HG02588 (cell line): ENCODE results near the gene DCTN5.
A peak's percentile ranks its signal among the peaks of the same experiment; 100 is the strongest.
"Not testable (repeated sequence)": the region's sequence is repeated elsewhere in the genome, so short reads cannot be mapped to it uniquely, and the experiment has no call there.

Source experiments
- ATAC-seq: cut with Tn5 transposase; IDR thresholded peaks from one replicate; pipeline ENCODE4 v1.9.1; 2021; ENCODE audit warnings: mild to moderate bottlenecking, moderate library complexity; ENCODE audit not compliant: unreplicated experiment

Gene DCTN5

DNA sequence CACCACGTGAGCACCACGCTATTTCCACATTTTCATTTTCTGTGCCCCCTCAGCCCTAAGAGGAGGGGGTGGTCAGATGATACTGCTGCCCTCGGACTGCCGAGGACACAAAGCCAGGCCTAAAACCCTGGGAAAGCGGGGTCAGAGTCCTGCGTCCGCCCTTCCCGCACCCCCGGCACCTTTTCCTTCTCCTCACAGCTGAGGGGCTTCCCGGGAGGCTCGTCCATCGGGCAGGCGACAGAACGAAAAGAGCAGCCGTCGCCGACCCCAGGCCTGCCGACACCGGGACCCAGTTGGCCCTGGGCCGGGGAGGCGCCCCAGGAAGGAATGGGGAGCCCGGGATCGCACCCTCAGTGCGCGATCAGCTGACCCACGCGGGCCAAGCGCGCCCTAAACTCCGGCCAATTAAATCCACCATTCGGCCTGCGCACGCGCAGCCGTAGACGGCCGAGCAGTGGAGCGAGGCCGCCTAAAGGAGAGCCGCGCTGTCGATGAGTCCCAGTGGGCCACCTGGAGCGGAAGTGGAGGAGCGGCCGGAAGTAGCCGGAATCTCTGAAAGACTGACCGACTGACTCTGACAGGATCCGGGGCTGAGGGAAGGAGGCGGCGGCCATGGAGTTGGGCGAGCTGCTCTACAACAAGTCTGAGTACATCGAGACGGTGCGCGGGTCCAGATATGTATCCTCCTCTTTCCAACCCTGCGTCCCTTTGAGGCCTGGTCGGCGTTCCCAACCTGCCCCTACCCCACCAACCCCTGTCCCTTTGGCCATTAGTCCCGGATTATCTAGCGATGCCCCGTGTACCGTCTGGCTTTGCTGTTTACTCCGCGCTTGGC, at the start of gene DCTN5, which contains the start of gene PALB2:
DCTN5 (plus strand) TSS at position 536 of the 835 bp plus-strand sequence; CDS start at position 613, 77 bp downstream.
PALB2 (minus strand) TSS at position 380 of the 835 bp plus-strand sequence; CDS start at position 227, 153 bp downstream.
- peak; percentile 92 for ATAC-seq

- no peak for ATAC-seq
Measured at GRCh38 chr16:23594186-23594585, 47.1 kb upstream of the DCTN5 start.

GRCh38 chr16:23595246-23595950, 45.9 kb upstream of the DCTN5 start:
- no peak for ATAC-seq

DNA sequence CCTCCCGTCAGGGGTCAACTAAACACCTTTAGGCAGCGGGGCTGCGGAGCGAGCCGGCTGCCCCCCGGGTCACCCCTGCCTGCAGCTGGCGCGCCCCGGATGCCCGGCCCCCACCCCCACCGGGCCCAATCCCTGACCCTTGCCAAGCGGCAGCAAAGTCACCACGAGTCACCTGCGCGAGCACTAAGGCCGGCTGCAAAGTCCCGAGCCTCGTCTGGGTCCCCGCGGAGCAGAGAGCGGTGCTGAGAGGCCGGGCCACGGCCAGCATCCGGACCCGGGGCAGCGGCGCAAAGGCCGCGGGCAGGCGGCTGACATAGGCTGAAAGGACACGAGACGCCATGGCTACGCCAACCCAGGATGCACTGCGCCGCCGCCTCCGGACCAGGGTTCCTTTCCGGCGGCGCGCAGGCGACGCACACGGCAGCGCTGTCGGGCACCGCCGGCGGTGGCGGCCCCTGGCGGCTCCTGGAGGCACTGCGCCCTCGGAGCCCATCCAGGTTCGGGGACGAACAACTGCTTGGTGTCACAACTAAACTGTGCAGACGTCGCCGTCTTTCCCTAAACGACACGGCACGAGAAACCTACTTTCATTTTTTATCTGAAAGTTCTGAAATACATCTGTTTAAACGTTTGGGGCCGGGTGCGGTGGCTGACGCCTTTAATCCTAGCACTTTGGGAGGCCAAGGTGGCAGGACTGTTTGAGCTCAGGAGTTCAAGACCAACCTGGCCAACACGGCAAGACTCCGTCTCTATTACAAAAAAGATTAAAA, 45.1 kb upstream of the DCTN5 start, which contains the start of gene NDUFAB1:
NDUFAB1 (minus strand) TSS at position 366 of the 770 bp plus-strand sequence; CDS start at position 340, 26 bp downstream.
- peak; percentile 92 for ATAC-seq

DNA sequence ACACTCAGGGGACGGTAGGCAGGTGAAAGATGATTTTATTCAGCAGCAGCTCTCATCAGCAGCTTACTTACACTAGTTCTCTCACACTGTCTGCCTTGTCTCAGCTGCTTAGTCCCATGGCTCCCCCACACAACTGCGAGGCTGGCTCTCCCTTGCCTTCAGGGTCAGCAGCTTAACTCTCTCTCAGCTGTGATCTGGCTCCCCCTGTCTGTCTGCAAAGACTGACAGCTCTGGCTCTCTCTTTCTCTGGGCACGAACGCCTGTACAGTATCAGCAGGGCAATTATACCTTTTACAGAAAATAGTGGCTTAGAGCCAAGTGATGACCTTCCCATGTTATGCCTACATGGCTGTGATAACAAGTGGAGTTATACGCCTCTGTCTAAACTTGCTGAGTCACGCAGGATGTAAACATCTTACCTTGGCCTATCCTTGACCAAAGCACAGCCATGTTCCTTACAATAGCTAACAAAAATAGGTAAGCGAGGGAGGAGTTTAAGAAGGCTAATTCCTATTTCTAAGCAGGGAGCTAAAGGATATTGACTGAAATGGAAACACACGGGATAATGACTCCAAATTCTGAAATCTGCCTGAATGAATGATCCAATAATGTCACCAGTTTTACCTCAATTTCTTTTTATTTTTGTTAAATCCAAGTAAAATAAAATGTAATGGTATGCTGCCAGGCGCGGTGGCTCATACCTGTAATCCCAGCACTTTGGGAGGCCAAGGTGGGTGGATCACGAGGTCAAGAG, 44.1 kb upstream of the DCTN5 start:
- no peak for ATAC-seq

DNA sequence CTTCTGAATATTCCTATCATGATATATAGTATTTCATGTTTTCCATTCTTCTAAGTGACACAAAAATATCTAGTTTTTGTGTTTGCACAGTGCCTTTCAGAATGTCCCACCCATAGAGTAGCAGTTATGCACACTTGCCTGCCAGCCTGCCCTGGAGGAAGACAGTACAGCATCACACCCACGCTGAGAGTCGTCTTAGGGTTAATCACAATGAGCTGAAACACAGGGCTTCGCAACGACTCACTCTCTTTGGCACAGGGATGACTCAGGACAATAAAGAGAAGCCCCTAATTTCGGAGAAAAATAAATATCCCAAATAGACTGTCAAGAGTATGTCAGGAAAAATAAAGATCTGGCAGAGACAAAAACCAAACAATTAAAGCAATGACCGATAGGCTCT, 33.5 kb upstream of the DCTN5 start:
- no peak for ATAC-seq

DNA sequence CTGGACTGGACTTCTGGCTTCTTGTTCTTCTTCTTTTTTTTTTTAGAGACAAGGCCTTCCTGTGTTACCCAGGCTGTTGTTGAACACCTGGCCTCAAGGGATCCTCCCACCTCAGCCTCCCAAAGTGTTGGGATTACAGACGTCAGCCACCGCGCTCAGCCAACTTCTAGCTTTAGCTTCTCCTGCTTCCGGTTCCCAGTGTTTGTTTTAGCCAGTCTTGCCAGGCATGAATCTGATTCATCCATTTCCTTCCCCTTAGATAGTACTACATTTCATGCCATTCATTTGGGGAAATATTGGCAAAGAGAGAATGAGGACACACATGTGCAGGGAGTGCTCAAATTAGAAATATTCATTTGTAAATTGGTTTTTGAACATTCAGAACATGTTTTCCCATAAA, 33.1 kb upstream of the DCTN5 start:
- ATAC-seq: no peak

DNA sequence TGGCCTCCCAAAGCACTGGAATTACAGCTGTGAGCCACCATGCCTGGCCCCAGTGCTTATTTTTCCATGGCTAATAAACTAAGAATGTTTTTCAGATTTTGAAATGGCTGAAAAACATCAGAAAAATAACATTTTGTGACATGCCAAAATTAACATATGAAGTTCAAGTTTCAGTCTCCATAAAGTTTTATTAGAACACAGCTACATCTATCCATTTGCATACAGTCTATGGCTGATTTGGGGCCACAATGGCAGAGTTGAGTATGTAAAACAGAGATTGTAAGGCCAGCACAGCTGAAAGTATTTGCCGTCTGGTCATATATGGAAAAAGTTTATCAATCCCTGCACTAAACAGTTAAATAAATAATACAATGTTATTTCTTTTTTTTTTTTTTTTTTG, 31.3 kb upstream of the DCTN5 start:
- ATAC-seq: no peak

DNA sequence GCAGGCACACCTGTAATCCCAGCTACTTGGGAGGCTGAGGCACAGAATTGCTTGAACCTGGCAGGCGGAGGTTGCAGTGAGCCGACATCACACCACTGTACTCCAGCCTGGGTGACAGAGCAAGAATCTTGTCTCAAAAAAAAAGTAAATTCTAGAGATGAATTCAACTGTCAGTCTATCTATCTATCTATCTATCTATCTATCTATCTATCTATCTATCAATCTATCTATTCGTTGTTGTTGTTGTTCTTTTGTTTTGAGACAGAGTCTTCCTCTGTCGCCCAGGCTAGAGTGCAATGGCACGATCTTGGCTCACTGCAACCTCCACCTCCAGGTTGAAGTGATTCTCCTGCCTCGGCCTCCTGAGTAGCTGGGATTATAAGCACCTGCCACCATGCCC, 30.4 kb upstream of the DCTN5 start:
- ATAC-seq: not testable (repeated sequence)

DNA sequence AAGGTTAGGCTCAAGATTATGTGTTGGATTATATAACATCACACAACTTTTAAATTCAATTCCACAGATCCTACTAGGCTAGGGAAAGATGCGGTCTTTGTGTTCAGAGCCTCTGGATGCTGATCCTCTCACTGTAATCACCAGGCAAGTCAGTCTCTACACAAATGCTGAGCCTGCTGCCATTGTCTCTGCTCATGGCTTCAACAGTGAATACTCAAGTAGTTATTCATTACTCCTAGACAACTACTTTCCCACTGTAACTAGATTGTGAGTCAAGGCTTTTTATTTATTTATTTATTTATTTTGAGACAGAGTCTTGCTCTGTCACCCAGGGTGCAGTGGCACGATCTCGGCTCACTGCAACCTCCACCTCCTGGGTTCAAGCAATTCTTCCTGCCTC, 29.3 kb upstream of the DCTN5 start:
- ATAC-seq: no peak

DNA sequence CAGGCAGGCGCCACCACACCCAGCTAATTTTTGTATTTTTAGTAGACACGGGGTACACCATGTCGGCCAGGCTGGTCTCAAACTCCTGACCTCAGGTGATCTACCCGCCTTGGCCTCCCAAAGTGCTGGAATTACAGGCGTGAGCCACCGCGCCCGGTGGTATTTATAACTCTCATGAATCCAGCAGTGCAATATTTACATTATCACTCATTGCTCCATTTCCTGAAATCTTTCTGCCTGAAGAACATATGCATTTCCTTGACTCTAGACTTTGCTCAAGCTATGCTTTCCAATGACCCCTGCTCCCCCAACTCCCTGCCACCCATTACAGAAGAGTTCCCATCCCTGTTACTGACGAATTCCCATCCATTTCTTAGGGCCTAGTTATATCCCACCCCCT, 25.5 kb upstream of the DCTN5 start:
- no peak for ATAC-seq

DNA sequence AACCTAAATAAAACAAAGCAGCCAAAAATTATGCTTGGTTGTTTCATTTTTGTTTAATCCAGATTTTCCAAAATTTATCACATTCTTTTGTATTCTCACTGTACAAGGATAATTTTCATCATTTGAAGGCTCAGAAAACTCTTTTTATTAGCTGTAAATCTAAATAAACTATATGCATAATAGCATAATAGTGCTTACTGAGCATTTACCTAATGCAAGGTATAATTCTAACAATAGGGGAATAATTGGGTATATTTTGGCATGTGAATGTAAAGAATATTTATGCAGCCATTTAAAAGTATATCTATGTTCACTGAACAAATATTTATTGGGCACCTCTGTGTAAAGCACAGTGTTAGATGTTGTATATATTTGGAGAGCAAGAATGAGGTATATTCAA, 17.2 kb upstream of the DCTN5 start:
- ATAC-seq: no peak

- ATAC-seq: no peak
Measured at GRCh38 chr16:23629516-23629915, 11.8 kb upstream of the DCTN5 start.

DNA sequence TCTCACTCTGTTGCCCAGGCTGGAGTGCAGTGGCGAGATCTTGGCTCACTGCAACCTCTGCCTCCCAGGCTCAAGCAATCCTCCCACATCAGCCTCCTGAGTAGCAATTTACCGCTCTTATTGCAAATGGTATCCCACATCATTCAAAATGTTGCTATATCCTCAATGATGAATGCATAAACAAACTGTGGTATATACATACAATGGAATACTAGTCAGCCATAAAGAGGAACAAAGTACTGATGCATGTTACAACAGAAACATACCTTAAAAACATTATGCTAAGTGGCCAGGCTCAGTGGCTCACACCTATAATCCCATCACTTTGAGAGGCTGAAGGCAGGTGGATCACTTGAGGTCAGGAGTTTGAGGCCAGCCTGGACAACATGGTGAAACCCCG, 9.4 kb upstream of the DCTN5 start:
- not testable (repeated sequence) for ATAC-seq

- ATAC-seq: no peak
Measured at GRCh38 chr16:23634461-23635036, 6.7 kb upstream of the DCTN5 start.

GRCh38 chr16:23635958-23636357, 5.3 kb upstream of the DCTN5 start:
- ATAC-seq: no peak

GRCh38 chr16:23640615-23640930, 693 bp upstream of the DCTN5 start:
- no peak for ATAC-seq

- ATAC-seq: no peak
Measured at GRCh38 chr16:23642246-23642774, 1.0 kb downstream of the DCTN5 start.

- no peak for ATAC-seq
Measured at GRCh38 chr16:23650674-23651416, 9.6 kb downstream of the DCTN5 start.
